Endothelial cell of umbilical vein (primary cell): Measurements from ENCODE around the gene LIPA. TPM values are rescaled to one million over a fixed set of nuclear protein-coding genes. Genes with fewer than 3 reads are reported as not detected.

Experiments
- BruUV-seq: library from RNA; stranded (reverse); fragments of 400-500 nt; replicated peaks from 2 replicates; lab custom pipeline; 2021; lab: Mats Ljungman, UMichigan
- CTCF ChIA-PET: fragments of 300-600, 350-600 bp; sonication (Branson Sonifier 250); formaldehyde crosslinking; loops from one replicate; lab custom pipeline; 2021; ENCODE audit warnings: antibody characterized with exemption, inconsistent platforms; lab: Charles Lee
- POLR2A ChIA-PET: fragments of 300-600, 350-600 bp; sonication (Branson Sonifier 250); formaldehyde crosslinking; loops from one replicate; lab custom pipeline; 2021; ENCODE audit warnings: antibody characterized with exemption, inconsistent platforms; lab: Charles Lee
- DNase-seq: peaks from one replicate; pipeline ENCODE4 v3.0.0-alpha.2; 2011; ENCODE audit warnings: low read depth, low spot score
- FAIRE-seq: peaks from 2 replicates; lab custom pipeline; 2011; peaks lifted over from hg19 to GRCh38; lab: Jason Lieb, UNC
- H2AFZ ChIP-seq: 2 replicates; pipeline ENCODE4 v1.6.0; 2012; ENCODE audit warnings: low read depth, low read length, control low read depth, inconsistent platforms
- H3K27ac ChIP-seq: 2 replicates; pipeline ENCODE4 v1.5.1; 2011; ENCODE audit warnings: low read depth, mild to moderate bottlenecking, control low read depth, low read length, moderate library complexity; ENCODE audit not compliant: insufficient read depth
- H3K27me3 ChIP-seq, 2 experiments: 2 replicates each; pipeline versions ENCODE4 v1.6.0 to v1.6.1; 2011; ENCODE audit warnings: low read length in 2 of 2, mixed read lengths in 1 of 2; ENCODE audit not compliant: control insufficient read depth in 2 of 2, insufficient read depth in 2 of 2
- H3K36me3 ChIP-seq, 2 experiments: 2 replicates in 1 of 2; 3 replicates in 1 of 2; pipeline ENCODE4 v1.5.1; 2011; ENCODE audit warnings: low read length in 2 of 2, mild to moderate bottlenecking in 1 of 2, moderate library complexity in 1 of 2; ENCODE audit not compliant: control insufficient read depth in 2 of 2, insufficient read depth in 2 of 2; ENCODE audit errors: extremely low read depth in 1 of 2
- H3K4me1 ChIP-seq: 3 replicates; pipeline ENCODE4 v1.5.1; 2011; ENCODE audit warnings: mild to moderate bottlenecking, low read length; ENCODE audit not compliant: control insufficient read depth, insufficient read depth; ENCODE audit errors: extremely low read depth
- H3K4me2 ChIP-seq: 2 replicates; pipeline ENCODE4 v1.6.1; 2011; ENCODE audit warnings: low read length, control low read depth, mixed read lengths; ENCODE audit not compliant: insufficient read depth
- H3K4me3 ChIP-seq, 3 experiments: fragments of 200-600 bp in 1 of 3; sonication (generic), shearing (Covaris generic) in 1 of 3; replicated peaks in 1 of 3; 2 replicates each; pipeline ENCODE4 v1.5.1; 2011 to 2016; ENCODE audit warnings: control low read depth in 3 of 3, low read length in 3 of 3, mild to moderate bottlenecking in 2 of 3, inconsistent platforms in 1 of 3, low read depth in 1 of 3, moderate library complexity in 1 of 3; ENCODE audit not compliant: insufficient read depth in 1 of 3
- H3K79me2 ChIP-seq: 2 replicates; pipeline ENCODE4 v1.6.0; 2012; ENCODE audit warnings: low read length, inconsistent platforms; ENCODE audit not compliant: control insufficient read depth, insufficient read depth
- H3K9ac ChIP-seq: replicated peaks from 2 replicates; pipeline ENCODE3; 2011; ENCODE audit warnings: low read length, control low read depth; ENCODE audit not compliant: insufficient read depth; ENCODE audit errors: extremely low read depth
- H3K9me1 ChIP-seq: replicated peaks from 3 replicates; pipeline ENCODE4 v1.6.0; 2011; ENCODE audit warnings: mild to moderate bottlenecking, low read length; ENCODE audit not compliant: control insufficient read depth, insufficient read depth; ENCODE audit errors: extremely low read depth
- H3K9me3 ChIP-seq: replicated peaks from 2 replicates; pipeline ENCODE4 v1.5.1; 2012; ENCODE audit warnings: low read length, inconsistent platforms; ENCODE audit not compliant: control insufficient read depth, insufficient read depth
- H4K20me1 ChIP-seq: replicated peaks from 2 replicates; pipeline ENCODE3; 2011; ENCODE audit warnings: mild to moderate bottlenecking, low read length; ENCODE audit not compliant: control insufficient read depth, insufficient read depth; ENCODE audit errors: extremely low read depth
- CTCF ChIP-seq, 2 donors: IDR thresholded peaks; 1 replicate in 1 of 2; 2 replicates in 1 of 2; pipeline ENCODE4 v1.5.1; 2011; ENCODE audit warnings: low read length in 2 of 2, mild to moderate bottlenecking in 2 of 2, moderate library complexity in 2 of 2, control low read depth in 1 of 2, inconsistent platforms in 1 of 2, low read depth in 1 of 2; ENCODE audit not compliant: insufficient read depth in 1 of 2; ENCODE audit errors: extremely low read depth in 1 of 2
- EZH2 ChIP-seq: IDR thresholded peaks from 2 replicates; pipeline ENCODE4 v1.6.1; 2012; ENCODE audit warnings: borderline replicate concordance, low read depth, mild to moderate bottlenecking, moderate library complexity, low read length, inconsistent platforms; ENCODE audit not compliant: severe bottlenecking
- FOS ChIP-seq: IDR thresholded peaks from 2 replicates; pipeline ENCODE4 v1.6.1; 2011; ENCODE audit warnings: mild to moderate bottlenecking, low read length, moderate library complexity, borderline replicate concordance; ENCODE audit not compliant: insufficient read depth
- GATA2 ChIP-seq: IDR thresholded peaks from 2 replicates; pipeline ENCODE4 v1.7.0; 2011; ENCODE audit warnings: low read depth, mild to moderate bottlenecking, moderate library complexity, mixed read lengths, low read length; ENCODE audit not compliant: insufficient read length, insufficient read depth
- JUN ChIP-seq: IDR thresholded peaks from 2 replicates; pipeline ENCODE4 v1.6.1; 2011; ENCODE audit warnings: borderline replicate concordance, low read depth; ENCODE audit not compliant: insufficient read length, insufficient read depth
- MAX ChIP-seq: IDR thresholded peaks from 2 replicates; pipeline ENCODE4 v1.6.1; 2011; ENCODE audit not compliant: insufficient read depth, insufficient read length
- MYC ChIP-seq: IDR thresholded peaks from one replicate; pipeline ENCODE4 v1.6.1; 2011; ENCODE audit warnings: mild to moderate bottlenecking, low read depth, low read length
- POLR2A ChIP-seq: IDR thresholded peaks from 2 replicates; pipeline ENCODE4 v1.6.1; 2012; ENCODE audit warnings: low read depth, mild to moderate bottlenecking, control low read depth, low read length
- POLR2AphosphoS5 ChIP-seq: IDR thresholded peaks from 2 replicates; pipeline ENCODE4 v1.6.1; 2012; ENCODE audit warnings: low read depth, mild to moderate bottlenecking, control low read depth, low read length, moderate library complexity; ENCODE audit not compliant: insufficient read depth
- dilution Hi-C: fragments of 300-500 bp; cut with MboI; formaldehyde crosslinking; loops from one replicate; pipeline ENCODE4 v1.15.0; 2019; ENCODE audit warnings: low sequenced_read_pairs; ENCODE audit not compliant: extremely low pct_ligation_motif_present
- intact Hi-C: fragments of 100-400 bp; cut with micrococcal nuclease; formaldehyde crosslinking; loops from one replicate; pipeline ENCODE4 v1.10.0; 2022
- polyA plus RNA-seq, 4 experiments: library from polyadenylated mRNA; depleted of rRNA in 3 of 4; stranded (reverse) in 3 of 4; unstranded in 1 of 4; fragments of >200 nt; gene quantifications; 2 replicates each; pipeline versions ENCODE4 v1.2.1 to v1.2.3, GENCODE V29; 2011 to 2012; ENCODE audit warnings: missing spikeins in 1 of 4
- total RNA-seq: library from RNA; stranded (reverse); gene quantifications from 2 replicates; pipeline ENCODE4 v1.2.3, GENCODE V29; 2021

Gene LIPA
- total and polyA plus RNA-seq, 2 donors (not counting 3 experiments of a cell fraction or from before 2014, with no cell fraction given): 24.0 to 41.1 TPM

- H3K4me2 ChIP-seq: no peak overlapping the region
- no peaks in the 10 kb centered on the region for H3K9me1 ChIP-seq
- H3K27ac ChIP-seq: no peak overlapping the region
- H2AFZ ChIP-seq: no peak overlapping the region
- CTCF ChIA-PET: interaction anchor here (1.1 to 1.4 kb wide), 3 partner anchors 287 to 290 kb away, joined by 3 to 4 read pairs (median 3); no protein-coding TSS in a partner anchor
- no peaks in the 10 kb centered on the region for H3K27me3 ChIP-seq
- H3K4me3 ChIP-seq: no peak overlapping the region
- no peaks in the 10 kb centered on the region for H3K36me3 ChIP-seq
- POLR2A ChIA-PET: no interaction called here
- DNase-seq (no peak), FAIRE-seq (no peak)
- dilution Hi-C loops: loop anchor here (25.0 kb wide), 1 partner anchor 235 kb away; the partner anchor contains the start of gene FAS
- no peaks in the 10 kb centered on the region for H4K20me1 ChIP-seq
- no peak overlapping the region for H3K9ac ChIP-seq
- TF ChIP-seq CTCF (IDR thresholded peaks at IDR 0.05; ENCODE audit: extremely low read depth in 1 of 2, insufficient read depth in 1 of 2, low read depth in 1 of 2, low read length in 2 of 2) (no peak), MYC (no peak), MAX (no peak), POLR2AphosphoS5 (no peak), GATA2 (no peak), EZH2 (no peak), POLR2A (no peak), FOS (no peak), JUN (no peak)
- no peaks in the 10 kb centered on the region for H3K9me3 ChIP-seq
- intact Hi-C loops: no loop called here
- BruUV-seq: no TSS peak
- no peaks in the 10 kb centered on the region for H3K79me2 ChIP-seq
- peaks cover 20% of the 10 kb centered on the region for H3K4me1 ChIP-seq
Measured at GRCh38 chr10:89221919-89222318, 29.7 kb downstream of the LIPA start.
